ENCODE data around the gene ITIH5. TPM values are rescaled to one million over a fixed set of nuclear protein-coding genes. Genes with fewer than 3 reads are reported as not detected.
A peak's percentile ranks its signal among the peaks of the same experiment; 100 is the strongest.

ITIH5 gene
- total and polyA plus RNA-seq, 2 of the 13 experiments (the other 11 are each of a cell fraction or from before 2014, with no cell fraction given): 4.7 to 8.9 TPM

- TF ChIP-seq ZHX1 (CRISPR knock-in tag; IDR thresholded peaks at IDR 0.05; ENCODE audit: low read depth) (no peak), ZNF280B (CRISPR knock-in tag; IDR thresholded peaks at IDR 0.05; ENCODE audit: borderline replicate concordance) (no peak), ZBTB8A (CRISPR knock-in tag; IDR thresholded peaks at IDR 0.05; ENCODE audit: borderline replicate concordance, low read depth) (no peak), KLF9 (CRISPR knock-in tag; IDR thresholded peaks at IDR 0.05; ENCODE audit: low read depth) (no peak; the same call in 1 of the 2 replicates), ZNF747 (CRISPR knock-in tag; IDR thresholded peaks at IDR 0.05; ENCODE audit: borderline replicate concordance) (no peak), ZNF678 (CRISPR knock-in tag; IDR thresholded peaks at IDR 0.05) (no peak), TCF7 (IDR thresholded peaks at IDR 0.05; ENCODE audit: low read depth) (peak; percentile 87), RBFOX2 (IDR thresholded peaks at IDR 0.05; ENCODE audit: low read depth, low read length) (no peak), NBN (conservative IDR thresholded peaks at IDR 0.05) (no peak), CEBPB (IDR thresholded peaks at IDR 0.05; ENCODE audit: borderline replicate concordance, low read depth, low read length) (peak; percentile 95), SATB2 (CRISPR knock-in tag; IDR thresholded peaks at IDR 0.05) (peak; percentile 62; the same call in 1 of the 2 replicates), CTCF (CRISPR knock-in tag; IDR thresholded peaks at IDR 0.05) (no peak), ZNF761 (CRISPR knock-in tag; conservative IDR thresholded peaks at IDR 0.05) (no peak), ASH2L (IDR thresholded peaks at IDR 0.05; ENCODE audit: insufficient read length, low read depth, low read length) (peak; percentile 68), SIN3B (IDR thresholded peaks at IDR 0.05; ENCODE audit: low read length) (no peak)
- TF ChIP-seq, protein P1, sequence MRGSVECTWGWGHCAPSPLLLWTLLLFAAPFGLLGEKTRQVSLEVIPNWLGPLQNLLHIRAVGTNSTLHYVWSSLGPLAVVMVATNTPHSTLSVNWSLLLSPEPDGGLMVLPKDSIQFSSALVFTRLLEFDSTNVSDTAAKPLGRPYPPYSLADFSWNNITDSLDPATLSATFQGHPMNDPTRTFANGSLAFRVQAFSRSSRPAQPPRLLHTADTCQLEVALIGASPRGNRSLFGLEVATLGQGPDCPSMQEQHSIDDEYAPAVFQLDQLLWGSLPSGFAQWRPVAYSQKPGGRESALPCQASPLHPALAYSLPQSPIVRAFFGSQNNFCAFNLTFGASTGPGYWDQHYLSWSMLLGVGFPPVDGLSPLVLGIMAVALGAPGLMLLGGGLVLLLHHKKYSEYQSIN (CRISPR knock-in tag; IDR thresholded peaks at IDR 0.05; ENCODE audit: borderline replicate concordance): no peak
- TF ChIP-seq, protein P2, sequence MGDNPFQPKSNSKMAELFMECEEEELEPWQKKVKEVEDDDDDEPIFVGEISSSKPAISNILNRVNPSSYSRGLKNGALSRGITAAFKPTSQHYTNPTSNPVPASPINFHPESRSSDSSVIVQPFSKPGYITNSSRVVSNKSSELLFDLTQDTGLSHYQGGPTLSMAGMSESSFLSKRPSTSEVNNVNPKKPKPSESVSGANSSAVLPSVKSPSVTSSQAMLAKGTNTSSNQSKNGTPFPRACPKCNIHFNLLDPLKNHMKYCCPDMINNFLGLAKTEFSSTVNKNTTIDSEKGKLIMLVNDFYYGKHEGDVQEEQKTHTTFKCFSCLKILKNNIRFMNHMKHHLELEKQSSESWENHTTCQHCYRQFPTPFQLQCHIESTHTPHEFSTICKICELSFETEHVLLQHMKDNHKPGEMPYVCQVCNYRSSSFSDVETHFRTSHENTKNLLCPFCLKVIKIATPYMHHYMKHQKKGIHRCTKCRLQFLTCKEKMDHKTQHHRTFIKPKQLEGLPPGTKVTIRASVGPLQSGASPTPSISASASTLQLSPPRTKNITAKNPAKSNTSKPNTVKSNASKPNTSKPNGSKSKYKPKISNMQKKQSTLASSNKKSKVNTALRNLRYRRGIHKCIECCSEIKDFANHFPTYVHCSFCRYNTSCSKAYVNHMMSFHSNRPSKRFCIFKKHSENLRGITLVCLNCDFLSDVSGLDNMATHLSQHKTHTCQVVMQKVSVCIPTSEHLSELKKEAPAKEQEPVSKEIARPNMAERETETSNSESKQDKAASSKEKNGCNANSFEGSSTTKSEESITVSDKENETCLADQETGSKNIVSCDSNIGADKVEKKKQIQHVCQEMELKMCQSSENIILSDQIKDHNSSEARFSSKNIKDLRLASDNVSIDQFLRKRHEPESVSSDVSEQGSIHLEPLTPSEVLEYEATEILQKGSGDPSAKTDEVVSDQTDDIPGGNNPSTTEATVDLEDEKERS (CRISPR knock-in tag; IDR thresholded peaks at IDR 0.05): peak; percentile 13; the same call in 1 of the 2 replicates
- TF ChIP-seq, protein P3, sequence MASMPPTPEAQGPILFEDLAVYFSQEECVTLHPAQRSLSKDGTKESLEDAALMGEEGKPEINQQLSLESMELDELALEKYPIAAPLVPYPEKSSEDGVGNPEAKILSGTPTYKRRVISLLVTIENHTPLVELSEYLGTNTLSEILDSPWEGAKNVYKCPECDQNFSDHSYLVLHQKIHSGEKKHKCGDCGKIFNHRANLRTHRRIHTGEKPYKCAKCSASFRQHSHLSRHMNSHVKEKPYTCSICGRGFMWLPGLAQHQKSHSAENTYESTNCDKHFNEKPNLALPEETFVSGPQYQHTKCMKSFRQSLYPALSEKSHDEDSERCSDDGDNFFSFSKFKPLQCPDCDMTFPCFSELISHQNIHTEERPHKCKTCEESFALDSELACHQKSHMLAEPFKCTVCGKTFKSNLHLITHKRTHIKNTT (CRISPR knock-in tag; IDR thresholded peaks at IDR 0.05): no peak
Observed at GRCh38 chr10:7700577-7701125, 33.9 kb upstream of the ITIH5 start (continued).
